ENCODE measurements around the gene DYRK1A. TPM values are rescaled to one million over a fixed set of nuclear protein-coding genes. Genes with fewer than 3 reads are reported as not detected.
"Not testable (repeated sequence)": the region's sequence is repeated elsewhere in the genome, so short reads cannot be mapped to it uniquely, and the experiment has no call there.

DYRK1A gene
- polyA plus RNA-seq, 1 donor: 48.3 TPM

DNA sequence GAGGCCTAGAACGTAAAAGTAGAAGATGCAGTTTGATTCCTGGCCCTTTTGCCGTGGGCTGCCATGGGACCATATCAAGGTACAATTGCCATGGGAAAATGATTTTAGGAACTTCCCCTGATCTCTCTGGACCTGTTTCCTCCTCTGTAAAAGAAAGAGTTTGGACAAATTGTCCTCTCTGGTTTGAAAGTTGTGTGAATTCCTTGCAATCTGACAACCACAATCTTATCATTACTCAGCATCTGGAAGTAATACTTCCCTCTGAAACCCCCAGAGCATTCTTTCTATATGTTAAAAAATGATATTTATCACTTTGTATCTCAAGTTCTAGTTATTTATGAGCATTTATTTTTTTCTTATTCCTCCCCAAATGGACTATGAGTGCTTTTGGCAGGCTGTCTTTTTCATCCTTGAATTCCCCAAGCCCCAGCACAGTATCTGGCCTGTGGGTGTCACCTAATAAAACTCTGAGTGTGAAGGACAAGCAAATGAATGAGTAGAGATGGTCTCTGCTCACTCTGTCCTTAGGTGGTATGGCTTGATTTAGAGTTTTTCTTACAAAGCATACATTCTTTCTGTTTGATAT, 181.1 kb downstream of the DYRK1A start:
- no peak for DNase-seq
- Histone ChIP-seq H3K27ac (ENCODE audit: low read length) (no peak overlapping the region), H3K27me3 (ENCODE audit: control insufficient read depth, insufficient read depth, low read length) (no peaks in the 10 kb centered on the region), H3K4me1 (ENCODE audit: control insufficient read depth, insufficient read depth, low read length) (peaks cover 13% of the 10 kb centered on the region), H3K9me3 (ENCODE audit: control insufficient read depth, low read depth, low read length) (no peaks in the 10 kb centered on the region), H3K4me3 (ENCODE audit: low read length) (no peak overlapping the region), H3K36me3 (ENCODE audit: control insufficient read depth, insufficient read depth, low read length) (no peaks in the 10 kb centered on the region)
- 100% methylated on average over 1 of the region's 2 CpGs for WGBS (ENCODE audit: insufficient coverage, low lambda C conversion rate)

DNA sequence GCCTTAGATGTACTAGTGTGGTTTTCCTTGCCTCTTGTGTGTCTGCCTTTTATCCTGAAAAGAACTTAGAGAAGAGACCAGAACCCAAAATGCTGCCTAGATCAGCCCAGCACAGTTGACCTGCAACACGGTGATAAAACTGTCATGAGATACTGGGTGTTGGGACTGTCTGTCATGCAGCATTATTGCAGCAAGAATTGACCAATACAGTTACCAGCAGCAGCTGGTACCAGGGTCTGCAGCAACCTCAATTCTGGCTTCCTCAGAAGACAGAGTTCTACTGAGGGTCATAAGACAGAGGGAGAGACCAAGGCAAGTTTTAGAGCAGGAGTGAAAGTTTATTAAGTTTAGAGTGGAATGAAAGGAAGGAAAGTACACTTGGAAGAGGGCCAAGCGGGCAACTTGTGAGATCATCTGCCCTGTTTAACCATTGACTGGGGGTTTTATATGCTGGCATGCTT, 182.0 kb downstream of the DYRK1A start:
- Histone ChIP-seq H3K4me1 (ENCODE audit: control insufficient read depth, insufficient read depth, low read length) (peaks cover 13% of the 10 kb centered on the region), H3K4me3 (ENCODE audit: low read length) (no peak overlapping the region), H3K27me3 (ENCODE audit: control insufficient read depth, insufficient read depth, low read length) (no peaks in the 10 kb centered on the region), H3K36me3 (ENCODE audit: control insufficient read depth, insufficient read depth, low read length) (no peaks in the 10 kb centered on the region), H3K9me3 (ENCODE audit: control insufficient read depth, low read depth, low read length) (no peaks in the 10 kb centered on the region), H3K27ac (ENCODE audit: low read length) (no peak overlapping the region)
- WGBS (ENCODE audit: insufficient coverage, low lambda C conversion rate): no CpG with 5 or more reads among the region's 2 CpGs
- peak in 1 of 2 donors; percentile 55 for DNase-seq

DNA sequence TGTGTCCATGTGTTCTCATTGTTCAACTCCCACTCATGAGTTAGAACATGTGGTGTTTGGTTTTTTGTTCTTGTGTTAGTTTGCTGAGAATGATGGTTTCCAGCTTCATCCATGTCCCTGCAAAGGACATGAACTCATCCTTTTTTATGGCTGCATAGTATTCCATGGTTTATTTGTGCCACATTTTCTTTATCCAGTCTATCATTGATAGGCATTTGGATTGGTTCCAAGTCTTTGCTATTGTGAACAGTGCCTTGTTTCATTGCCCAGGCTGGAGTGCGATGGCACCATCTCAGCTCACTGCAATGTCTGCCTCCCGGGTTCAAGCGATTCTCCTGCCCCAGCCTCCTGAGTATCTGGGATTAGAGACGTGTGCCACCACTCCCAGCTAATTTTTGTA, 183.2 kb downstream of the DYRK1A start:
- H3K27ac ChIP-seq (ENCODE audit: low read length); H3K27me3 ChIP-seq (ENCODE audit: control insufficient read depth, insufficient read depth, low read length); H3K4me3 ChIP-seq (ENCODE audit: low read length); DNase-seq; H3K36me3 ChIP-seq (ENCODE audit: control insufficient read depth, insufficient read depth, low read length); H3K9me3 ChIP-seq (ENCODE audit: control insufficient read depth, low read depth, low read length): not testable (repeated sequence)
- no CpG with 5 or more reads among the region's 4 CpGs for WGBS (ENCODE audit: insufficient coverage, low lambda C conversion rate)
- H3K4me1 ChIP-seq (ENCODE audit: control insufficient read depth, insufficient read depth, low read length): peaks cover 13% of the 10 kb centered on the region

DNA sequence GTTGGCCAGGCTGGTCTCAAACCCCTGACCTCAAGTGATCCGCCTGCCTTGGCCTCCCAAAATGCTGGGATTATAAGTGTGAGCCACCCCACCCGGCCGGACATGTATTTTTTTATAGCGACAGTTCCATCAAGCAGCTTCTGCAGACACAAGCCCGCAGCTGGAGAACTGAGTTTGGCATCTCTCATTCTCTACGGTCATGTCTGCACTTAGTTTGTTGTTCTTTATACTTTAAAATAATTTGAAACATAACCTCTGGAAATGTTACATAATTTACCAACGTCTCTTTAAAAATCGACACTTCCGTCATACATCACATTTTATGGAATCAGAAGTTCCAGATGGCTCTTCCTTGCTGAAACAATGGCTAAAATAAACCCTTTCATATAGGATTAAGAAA, 183.6 kb downstream of the DYRK1A start:
- DNase-seq: no peak
- H3K4me1 ChIP-seq (ENCODE audit: control insufficient read depth, insufficient read depth, low read length): peaks cover 13% of the 10 kb centered on the region
- 93% methylated on average over 3 of the region's 9 CpGs for WGBS (ENCODE audit: insufficient coverage, low lambda C conversion rate)

DNA sequence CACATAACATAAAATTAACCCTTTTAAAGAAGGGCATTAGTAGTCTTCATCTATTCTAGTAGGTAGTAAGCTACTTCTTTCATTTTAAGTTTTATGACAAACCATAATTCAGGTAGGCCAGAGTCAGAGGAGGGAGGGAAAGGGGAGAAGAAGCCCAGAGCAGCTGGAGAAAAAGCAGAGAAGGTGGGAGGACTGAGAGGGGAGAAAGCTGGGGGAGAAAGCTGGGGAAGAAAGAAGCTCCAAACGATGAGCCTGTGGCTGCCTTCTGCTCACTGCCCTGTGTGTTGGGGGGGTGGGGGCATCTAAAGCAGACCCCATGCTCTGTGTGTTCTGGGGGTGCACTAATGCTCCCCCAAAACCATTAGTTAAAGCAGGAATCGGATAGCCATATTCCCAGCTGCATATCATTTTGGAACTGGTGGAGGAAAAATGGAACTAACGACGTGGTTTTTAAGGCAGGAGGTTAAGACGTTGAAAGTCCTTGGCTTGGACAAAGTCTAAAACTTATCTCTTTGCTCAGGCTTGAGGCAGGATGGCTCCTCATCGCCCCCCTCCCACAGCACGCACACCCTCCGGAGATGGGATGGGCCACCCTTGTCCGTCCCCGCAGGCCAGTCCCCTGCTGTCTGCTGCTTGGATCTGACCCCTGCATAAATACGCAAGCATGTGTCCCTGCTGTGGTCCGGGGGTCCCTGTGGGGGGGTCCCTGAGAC, 184.2 kb downstream of the DYRK1A start:
- H3K4me1 ChIP-seq (ENCODE audit: control insufficient read depth, insufficient read depth, low read length): peaks cover 13% of the 10 kb centered on the region
- peak overlapping the region; percentile 13 for H3K4me3 ChIP-seq (ENCODE audit: low read length)
- peak overlapping the region; percentile 5 for H3K27ac ChIP-seq (ENCODE audit: low read length)
- peak in 1 of 2 donors; percentile 73 for DNase-seq
- no peaks in the 10 kb centered on the region for H3K9me3 ChIP-seq (ENCODE audit: control insufficient read depth, low read depth, low read length)
- no CpG with 5 or more reads among the region's 12 CpGs for WGBS (ENCODE audit: insufficient coverage, low lambda C conversion rate)
- no peaks in the 10 kb centered on the region for H3K27me3 ChIP-seq (ENCODE audit: control insufficient read depth, insufficient read depth, low read length)
- no peaks in the 10 kb centered on the region for H3K36me3 ChIP-seq (ENCODE audit: control insufficient read depth, insufficient read depth, low read length)

More for the DNA sequence above, 183.6 kb downstream of the DYRK1A start:
- no peak overlapping the region for H3K27ac ChIP-seq (ENCODE audit: low read length)
- no peaks in the 10 kb centered on the region for H3K36me3 ChIP-seq (ENCODE audit: control insufficient read depth, insufficient read depth, low read length)
- no peaks in the 10 kb centered on the region for H3K27me3 ChIP-seq (ENCODE audit: control insufficient read depth, insufficient read depth, low read length)
- H3K9me3 ChIP-seq (ENCODE audit: control insufficient read depth, low read depth, low read length): no peaks in the 10 kb centered on the region
- H3K4me3 ChIP-seq (ENCODE audit: low read length): no peak overlapping the region

DNA sequence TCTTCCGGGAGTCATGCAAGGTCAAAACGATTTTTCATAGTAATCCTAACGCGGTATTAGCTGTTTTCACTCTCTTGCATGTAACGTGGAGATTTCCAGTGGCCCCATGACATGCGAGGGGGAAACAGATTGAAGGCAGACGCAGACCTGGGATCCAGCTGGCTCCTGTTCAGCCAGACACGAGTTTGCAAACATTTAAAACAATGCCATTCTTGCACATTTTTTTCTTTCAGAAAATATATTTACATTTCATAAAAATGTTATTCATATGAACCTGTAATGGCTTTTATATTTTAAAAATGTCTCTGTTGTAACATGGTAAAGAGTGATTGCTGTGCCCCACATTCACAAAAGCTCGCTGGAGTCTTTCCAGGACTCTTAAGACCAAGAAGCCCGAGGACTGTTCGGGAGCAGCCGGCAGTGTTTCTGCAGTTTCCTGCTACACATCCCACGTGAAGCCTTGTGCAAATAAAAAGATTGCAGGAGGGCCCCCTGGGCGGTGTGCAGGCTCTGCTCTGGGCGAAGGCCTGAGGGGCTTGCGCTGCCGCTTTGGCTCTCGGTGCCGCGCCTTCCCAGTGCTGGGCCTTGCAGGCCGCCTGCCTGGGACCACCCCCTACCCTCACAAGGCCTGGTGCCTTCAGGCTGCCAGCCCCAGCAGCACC, 184.9 kb downstream of the DYRK1A start:
- Histone ChIP-seq H3K4me3 (ENCODE audit: low read length) (peak overlapping the region; percentile 13), H3K9me3 (ENCODE audit: control insufficient read depth, low read depth, low read length) (no peaks in the 10 kb centered on the region), H3K27ac (ENCODE audit: low read length) (peak overlapping the region; percentile 5), H3K36me3 (ENCODE audit: control insufficient read depth, insufficient read depth, low read length) (no peaks in the 10 kb centered on the region), H3K4me1 (ENCODE audit: control insufficient read depth, insufficient read depth, low read length) (peaks cover 13% of the 10 kb centered on the region), H3K27me3 (ENCODE audit: control insufficient read depth, insufficient read depth, low read length) (no peaks in the 10 kb centered on the region)
- DNase-seq: peak; percentile 64 to 83
- WGBS (ENCODE audit: insufficient coverage, low lambda C conversion rate): no CpG with 5 or more reads among the region's 21 CpGs

DNA sequence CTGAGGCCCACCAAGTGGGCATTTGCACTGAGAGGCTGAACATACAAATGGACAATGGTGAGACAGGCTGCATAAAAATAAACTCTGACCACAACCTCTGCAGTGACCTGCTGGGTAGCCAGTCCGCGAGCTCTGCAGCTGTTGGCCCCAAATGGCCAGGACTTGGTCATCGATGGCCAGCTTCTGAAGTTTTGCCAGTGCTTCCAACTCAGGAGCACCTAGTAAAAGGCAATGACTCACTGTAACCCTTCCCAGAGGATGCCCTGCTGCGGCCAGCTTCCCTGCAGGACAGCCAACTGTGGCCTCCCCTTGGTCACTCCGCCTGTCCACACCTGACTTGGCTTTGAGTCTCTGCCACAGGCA, 185.4 kb downstream of the DYRK1A start:
- DNase-seq: no peak
- no CpG with 5 or more reads among the region's 5 CpGs for WGBS (ENCODE audit: insufficient coverage, low lambda C conversion rate)
- Histone ChIP-seq H3K27me3 (ENCODE audit: control insufficient read depth, insufficient read depth, low read length) (no peaks in the 10 kb centered on the region), H3K4me3 (ENCODE audit: low read length) (no peak overlapping the region), H3K9me3 (ENCODE audit: control insufficient read depth, low read depth, low read length) (no peaks in the 10 kb centered on the region), H3K27ac (ENCODE audit: low read length) (no peak overlapping the region), H3K4me1 (ENCODE audit: control insufficient read depth, insufficient read depth, low read length) (peaks cover 13% of the 10 kb centered on the region), H3K36me3 (ENCODE audit: control insufficient read depth, insufficient read depth, low read length) (no peaks in the 10 kb centered on the region)

DNA sequence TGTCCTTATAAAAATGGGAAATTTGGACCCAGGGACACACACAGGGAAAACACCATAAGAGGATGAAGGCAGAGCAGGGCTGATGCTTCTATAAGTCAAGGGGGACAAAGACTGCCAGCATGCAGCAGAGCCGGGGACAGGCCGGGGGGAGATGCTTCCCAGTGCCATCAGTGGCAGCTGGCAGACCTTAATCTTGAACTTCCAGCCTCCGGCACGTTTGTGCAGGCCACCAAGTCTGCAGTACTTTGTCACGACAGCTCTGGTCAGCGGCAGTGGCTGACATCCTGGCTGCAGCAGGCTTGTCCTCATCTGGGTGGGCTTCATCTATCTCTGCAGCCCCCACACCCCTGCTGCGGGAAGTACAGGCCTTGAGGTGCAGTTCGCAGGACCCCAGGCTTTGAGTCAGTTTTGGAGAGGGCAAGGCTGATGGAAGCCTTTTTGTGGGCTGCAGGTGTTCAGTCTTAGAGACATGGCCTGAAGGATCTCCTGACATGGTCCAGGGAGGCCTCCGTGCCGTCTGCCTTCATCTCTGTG, 186.0 kb downstream of the DYRK1A start:
- Histone ChIP-seq H3K36me3 (ENCODE audit: control insufficient read depth, insufficient read depth, low read length) (no peaks in the 10 kb centered on the region), H3K9me3 (ENCODE audit: control insufficient read depth, low read depth, low read length) (no peaks in the 10 kb centered on the region), H3K4me1 (ENCODE audit: control insufficient read depth, insufficient read depth, low read length) (peaks cover 13% of the 10 kb centered on the region), H3K27me3 (ENCODE audit: control insufficient read depth, insufficient read depth, low read length) (no peaks in the 10 kb centered on the region), H3K4me3 (ENCODE audit: low read length) (no peak overlapping the region), H3K27ac (ENCODE audit: low read length) (no peak overlapping the region)
- WGBS (ENCODE audit: insufficient coverage, low lambda C conversion rate): no CpG with 5 or more reads among the region's 10 CpGs
- no peak for DNase-seq

DNA sequence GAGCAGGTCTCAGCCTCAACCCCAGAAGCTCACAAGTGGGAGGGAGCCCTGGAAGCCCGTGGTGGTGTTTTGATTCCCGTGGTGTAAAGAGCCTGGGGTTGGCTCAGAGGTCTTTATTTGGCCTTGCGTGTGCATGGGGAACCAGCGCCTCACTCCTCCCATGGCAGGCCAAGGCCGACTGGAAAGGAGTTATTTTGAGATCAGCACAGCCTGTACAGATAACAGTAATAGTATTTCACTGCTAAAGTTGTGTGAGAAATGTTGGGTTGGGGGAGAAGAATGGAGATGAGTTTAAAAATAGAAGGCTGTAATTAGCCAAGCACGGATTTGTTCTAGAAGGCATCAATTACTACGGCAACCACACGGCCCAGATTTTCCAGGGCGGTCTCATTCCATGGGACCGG, 186.5 kb downstream of the DYRK1A start:
- Histone ChIP-seq H3K27me3 (ENCODE audit: control insufficient read depth, insufficient read depth, low read length) (no peaks in the 10 kb centered on the region), H3K36me3 (ENCODE audit: control insufficient read depth, insufficient read depth, low read length) (no peaks in the 10 kb centered on the region), H3K9me3 (ENCODE audit: control insufficient read depth, low read depth, low read length) (no peaks in the 10 kb centered on the region), H3K4me3 (ENCODE audit: low read length) (no peak overlapping the region), H3K4me1 (ENCODE audit: control insufficient read depth, insufficient read depth, low read length) (peaks cover 13% of the 10 kb centered on the region), H3K27ac (ENCODE audit: low read length) (no peak overlapping the region)
- DNase-seq: no peak
- no CpG with 5 or more reads among the region's 10 CpGs for WGBS (ENCODE audit: insufficient coverage, low lambda C conversion rate)

DNA sequence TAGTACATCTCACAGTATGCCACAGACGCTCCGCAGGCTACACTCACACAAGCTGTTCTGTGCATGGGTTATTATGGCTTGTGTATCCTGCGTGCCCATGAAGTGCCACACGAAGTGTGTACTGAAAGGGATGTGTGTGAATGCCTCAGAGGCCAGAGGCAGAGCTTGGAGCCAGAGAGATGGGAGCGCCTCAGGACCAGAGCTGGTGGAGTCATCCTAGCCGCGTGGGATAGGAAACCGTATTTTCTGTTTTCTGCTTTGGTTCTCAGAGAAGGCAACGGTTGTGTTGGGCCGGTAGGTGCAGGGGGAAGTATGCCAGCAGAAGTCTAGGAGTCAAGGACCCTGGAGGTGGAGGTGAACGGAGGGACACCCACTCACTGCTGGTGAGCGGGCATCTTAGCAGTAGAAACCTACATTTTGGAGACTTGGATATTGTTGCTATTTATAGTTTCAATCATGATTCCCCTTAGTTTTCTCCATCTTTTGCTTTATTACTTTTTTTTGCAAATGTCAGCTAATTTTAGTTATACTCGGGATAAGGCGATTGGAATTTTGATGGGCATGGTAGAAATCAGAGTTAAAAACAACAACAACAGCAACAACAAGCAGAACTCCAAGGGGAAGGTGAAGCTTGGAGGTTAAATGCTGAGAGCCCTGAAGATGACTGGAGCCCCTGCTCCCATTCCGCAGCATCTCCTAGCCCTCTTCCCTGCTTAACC, 188.2 kb downstream of the DYRK1A start:
- Histone ChIP-seq H3K4me1 (ENCODE audit: control insufficient read depth, insufficient read depth, low read length) (peaks cover 13% of the 10 kb centered on the region), H3K36me3 (ENCODE audit: control insufficient read depth, insufficient read depth, low read length) (no peaks in the 10 kb centered on the region), H3K27me3 (ENCODE audit: control insufficient read depth, insufficient read depth, low read length) (no peaks in the 10 kb centered on the region), H3K4me3 (ENCODE audit: low read length) (no peak overlapping the region), H3K9me3 (ENCODE audit: control insufficient read depth, low read depth, low read length) (no peaks in the 10 kb centered on the region), H3K27ac (ENCODE audit: low read length) (no peak overlapping the region)
- 90% methylated on average over 2 of the region's 15 CpGs for WGBS (ENCODE audit: insufficient coverage, low lambda C conversion rate)
- DNase-seq: no peak

Measured in large intestine (tissue), 3 donors.